ENCODE results near the gene SYNC. TPM values are rescaled to one million over a fixed set of nuclear protein-coding genes. Genes with fewer than 3 reads are reported as not detected.

SYNC gene
- total and polyA plus RNA-seq, 2 donors (not counting 1 experiment from before 2014, with no cell fraction given) = 50.9 to 58.1 TPM

DNA sequence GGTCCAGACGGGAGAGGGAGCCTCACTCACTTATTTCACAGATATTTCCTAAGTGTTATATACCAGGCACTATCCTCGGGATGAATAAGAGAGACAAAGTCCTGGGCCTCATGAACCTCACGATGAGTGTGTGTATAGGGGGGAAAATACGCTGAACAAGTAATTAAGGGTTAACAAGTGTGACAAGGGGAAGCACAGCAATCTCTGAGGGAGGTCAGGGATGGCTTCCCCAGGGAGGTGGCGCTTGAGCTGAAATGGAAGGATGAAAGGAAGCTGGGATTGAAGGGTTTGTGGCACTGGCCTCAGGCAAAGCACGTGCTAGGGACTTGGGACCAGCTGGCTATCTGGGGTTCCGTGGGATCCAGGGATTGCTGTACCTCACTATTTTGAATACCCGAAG lies 46.4 kb upstream of the SYNC start:
- DNase-seq (ENCODE audit: low read depth in 2 of 2) = no peak
- no peaks in the 10 kb centered on the region for H4K20me1 ChIP-seq (ENCODE audit: control insufficient read depth, extremely low read depth, insufficient read depth, low read length)
- peaks cover 2% of the 10 kb centered on the region for H3K4me1 ChIP-seq (ENCODE audit: control insufficient read depth, extremely low read depth, insufficient read depth, low read length)
- H3K36me3 ChIP-seq (ENCODE audit: control insufficient read depth, insufficient read depth, low read length) = no peaks in the 10 kb centered on the region
- H3K79me2 ChIP-seq (ENCODE audit: control insufficient read depth, insufficient read depth, low read length) = no peaks in the 10 kb centered on the region
- H2AFZ ChIP-seq (ENCODE audit: low read length) = no peak overlapping the region
- H3K9me3 ChIP-seq (ENCODE audit: control insufficient read depth, insufficient read depth, low read depth, low read length) = no peaks in the 10 kb centered on the region
- TF ChIP-seq, protein P1, sequence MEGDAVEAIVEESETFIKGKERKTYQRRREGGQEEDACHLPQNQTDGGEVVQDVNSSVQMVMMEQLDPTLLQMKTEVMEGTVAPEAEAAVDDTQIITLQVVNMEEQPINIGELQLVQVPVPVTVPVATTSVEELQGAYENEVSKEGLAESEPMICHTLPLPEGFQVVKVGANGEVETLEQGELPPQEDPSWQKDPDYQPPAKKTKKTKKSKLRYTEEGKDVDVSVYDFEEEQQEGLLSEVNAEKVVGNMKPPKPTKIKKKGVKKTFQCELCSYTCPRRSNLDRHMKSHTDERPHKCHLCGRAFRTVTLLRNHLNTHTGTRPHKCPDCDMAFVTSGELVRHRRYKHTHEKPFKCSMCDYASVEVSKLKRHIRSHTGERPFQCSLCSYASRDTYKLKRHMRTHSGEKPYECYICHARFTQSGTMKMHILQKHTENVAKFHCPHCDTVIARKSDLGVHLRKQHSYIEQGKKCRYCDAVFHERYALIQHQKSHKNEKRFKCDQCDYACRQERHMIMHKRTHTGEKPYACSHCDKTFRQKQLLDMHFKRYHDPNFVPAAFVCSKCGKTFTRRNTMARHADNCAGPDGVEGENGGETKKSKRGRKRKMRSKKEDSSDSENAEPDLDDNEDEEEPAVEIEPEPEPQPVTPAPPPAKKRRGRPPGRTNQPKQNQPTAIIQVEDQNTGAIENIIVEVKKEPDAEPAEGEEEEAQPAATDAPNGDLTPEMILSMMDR (conservative IDR thresholded peaks at IDR 0.05 in 1 of 2, IDR thresholded peaks at IDR 0.05 in 1 of 2; ENCODE audit: low read depth in 1 of 2, low read length in 2 of 2) = no peak
- no peak overlapping the region for H3K27ac ChIP-seq (ENCODE audit: insufficient read depth, low read length)
- no peak overlapping the region for H3K4me3 ChIP-seq (replicated peaks in 1 of 4; ENCODE audit: control extremely low read depth in 1 of 4, insufficient read depth in 1 of 4, low read depth in 3 of 4, low read length in 4 of 4)
- H3K9ac ChIP-seq (ENCODE audit: insufficient read depth, low read length) = no peak overlapping the region
- no peak overlapping the region for H3K4me2 ChIP-seq (ENCODE audit: extremely low read depth, insufficient read depth, low read length)
- no peaks in the 10 kb centered on the region for H3K27me3 ChIP-seq (ENCODE audit: control insufficient read depth, insufficient read depth, low read length)

DNA sequence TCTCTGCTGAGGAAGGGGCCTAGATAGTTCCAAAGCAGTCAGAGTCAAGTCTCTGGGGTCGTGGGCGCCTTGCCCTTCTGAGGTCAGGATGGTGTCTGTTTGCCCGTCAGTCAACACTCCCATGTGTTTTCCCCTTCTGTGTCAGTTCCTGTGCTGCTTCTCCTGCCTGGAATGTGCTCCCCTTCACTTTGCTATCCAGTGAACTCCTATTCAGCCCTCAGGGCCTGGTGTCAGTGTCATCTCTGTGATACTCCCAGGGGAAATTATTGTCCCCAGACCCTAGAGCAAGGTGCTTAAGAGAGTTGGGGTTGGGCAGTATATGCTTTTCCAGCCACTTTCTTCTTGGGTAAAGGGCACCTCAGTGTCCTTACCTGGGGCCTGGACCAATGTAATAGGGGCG lies 45.8 kb upstream of the SYNC start:
- H3K36me3 ChIP-seq (ENCODE audit: control insufficient read depth, insufficient read depth, low read length) = no peaks in the 10 kb centered on the region
- no peak for DNase-seq (ENCODE audit: low read depth in 2 of 2)
- H3K4me2 ChIP-seq (ENCODE audit: extremely low read depth, insufficient read depth, low read length) = no peak overlapping the region
- no peaks in the 10 kb centered on the region for H3K27me3 ChIP-seq (ENCODE audit: control insufficient read depth, insufficient read depth, low read length)
- peaks cover under 1% of the 10 kb centered on the region for H3K4me1 ChIP-seq (ENCODE audit: control insufficient read depth, extremely low read depth, insufficient read depth, low read length)
- H3K79me2 ChIP-seq (ENCODE audit: control insufficient read depth, insufficient read depth, low read length) = no peaks in the 10 kb centered on the region
- no peak overlapping the region for H3K9ac ChIP-seq (ENCODE audit: insufficient read depth, low read length)
- H2AFZ ChIP-seq (ENCODE audit: low read length) = no peak overlapping the region
- no peak overlapping the region for H3K27ac ChIP-seq (ENCODE audit: insufficient read depth, low read length)
- TF ChIP-seq, protein P1 (conservative IDR thresholded peaks at IDR 0.05 in 1 of 2, IDR thresholded peaks at IDR 0.05 in 1 of 2; ENCODE audit: low read depth in 1 of 2, low read length in 2 of 2) = no peak
- no peak for TF ChIP-seq EZH2 (IDR thresholded peaks at IDR 0.05; ENCODE audit: low read length, missing control alignments)
- no peaks in the 10 kb centered on the region for H4K20me1 ChIP-seq (ENCODE audit: control insufficient read depth, extremely low read depth, insufficient read depth, low read length)
- H3K4me3 ChIP-seq (replicated peaks in 1 of 4; ENCODE audit: control extremely low read depth in 1 of 4, insufficient read depth in 1 of 4, low read depth in 3 of 4, low read length in 4 of 4) = no peak overlapping the region
- no peaks in the 10 kb centered on the region for H3K9me3 ChIP-seq (ENCODE audit: control insufficient read depth, insufficient read depth, low read depth, low read length)

GRCh38 chr1:32746130-32746529 lies 43.6 kb upstream of the SYNC start:
- TF ChIP-seq EZH2 (IDR thresholded peaks at IDR 0.05; ENCODE audit: low read length, missing control alignments) = no peak
- TF ChIP-seq, protein P1 (conservative IDR thresholded peaks at IDR 0.05 in 1 of 2, IDR thresholded peaks at IDR 0.05 in 1 of 2; ENCODE audit: low read depth in 1 of 2, low read length in 2 of 2) = no peak
- no peaks in the 10 kb centered on the region for H3K9me3 ChIP-seq (ENCODE audit: control insufficient read depth, insufficient read depth, low read depth, low read length)
- no peaks in the 10 kb centered on the region for H3K79me2 ChIP-seq (ENCODE audit: control insufficient read depth, insufficient read depth, low read length)
- no peak overlapping the region for H3K4me3 ChIP-seq (replicated peaks in 1 of 4; ENCODE audit: control extremely low read depth in 1 of 4, insufficient read depth in 1 of 4, low read depth in 3 of 4, low read length in 4 of 4)
- H2AFZ ChIP-seq (ENCODE audit: low read length) = no peak overlapping the region
- no peak overlapping the region for H3K4me2 ChIP-seq (ENCODE audit: extremely low read depth, insufficient read depth, low read length)
- H4K20me1 ChIP-seq (ENCODE audit: control insufficient read depth, extremely low read depth, insufficient read depth, low read length) = no peaks in the 10 kb centered on the region
- no peak overlapping the region for H3K9ac ChIP-seq (ENCODE audit: insufficient read depth, low read length)
- no peak for DNase-seq (ENCODE audit: low read depth in 2 of 2)
- no peak overlapping the region for H3K27ac ChIP-seq (ENCODE audit: insufficient read depth, low read length)
- no peaks in the 10 kb centered on the region for H3K27me3 ChIP-seq (ENCODE audit: control insufficient read depth, insufficient read depth, low read length)
- H3K4me1 ChIP-seq (ENCODE audit: control insufficient read depth, extremely low read depth, insufficient read depth, low read length) = peaks cover 8% of the 10 kb centered on the region
- no peaks in the 10 kb centered on the region for H3K36me3 ChIP-seq (ENCODE audit: control insufficient read depth, insufficient read depth, low read length)
